IMR-90 (cell line): ENCODE data around the gene ARHGAP18. TPM values are rescaled to one million over a fixed set of nuclear protein-coding genes. Genes with fewer than 3 reads are reported as not detected.
A peak's percentile ranks its signal among the peaks of the same experiment; 100 is the strongest.

Experiments used
- ATAC-seq: fragments of 200-7000 bp; cut with Tn5 transposase; 2 replicates; pipeline ENCODE4 v1.9.1; 2020; ENCODE audit warnings: low read depth, mild to moderate bottlenecking, moderate library complexity
- BruUV-seq: library from RNA; stranded (reverse); fragments of 400-500 nt; replicated peaks from 2 replicates; lab custom pipeline; 2021; lab: Mats Ljungman, UMichigan
- CTCF ChIA-PET: fragments of 300-600 bp; formaldehyde crosslinking; extraction: SDS; loops from one replicate; lab custom pipeline; 2021; ENCODE audit warnings: antibody characterized with exemption; lab: Yijun Ruan, JAX
- POLR2A ChIA-PET: fragments of 300-600 bp; sonication (Branson Sonifier 250); formaldehyde crosslinking; loops from one replicate; lab custom pipeline; 2022; ENCODE audit warnings: antibody characterized with exemption; ENCODE audit not compliant: unreplicated experiment; lab: Charles Lee
- DNase-seq: peaks from one replicate; pipeline ENCODE4 v3.0.0; 2013
- H2AFZ ChIP-seq: replicated peaks from 2 replicates; pipeline ENCODE3; 2013; ENCODE audit warnings: low read length, mild to moderate bottlenecking; ENCODE audit not compliant: poor library complexity
- H2AK5ac ChIP-seq: 2 replicates; pipeline ENCODE4 v1.6.1; 2013; ENCODE audit warnings: low read depth, low read length, inconsistent platforms
- H2AK9ac ChIP-seq: replicated peaks from 2 replicates; pipeline ENCODE3; 2013; ENCODE audit warnings: mild to moderate bottlenecking, low read depth, low read length, moderate library complexity; ENCODE audit not compliant: poor library complexity
- H2BK120ac ChIP-seq: 2 replicates; pipeline ENCODE4 v1.6.1; 2013; ENCODE audit warnings: low read depth, low read length, inconsistent platforms
- H2BK15ac ChIP-seq: 3 replicates; pipeline ENCODE4 v1.6.1; 2013; ENCODE audit warnings: low read depth, low read length, inconsistent platforms
- H2BK20ac ChIP-seq: 2 replicates; pipeline ENCODE4 v1.6.1; 2013; ENCODE audit warnings: low read depth, mild to moderate bottlenecking, inconsistent platforms, low read length, moderate library complexity
- H2BK5ac ChIP-seq: 2 replicates; pipeline ENCODE4 v1.6.1; 2013; ENCODE audit warnings: mild to moderate bottlenecking, low read depth, low read length, inconsistent platforms; ENCODE audit not compliant: poor library complexity, severe bottlenecking
- H3K14ac ChIP-seq: replicated peaks from 2 replicates; pipeline ENCODE4 v1.6.1; 2013; ENCODE audit warnings: low read depth, low read length, inconsistent platforms
- H3K18ac ChIP-seq: 2 replicates; pipeline ENCODE4 v1.6.1; 2013; ENCODE audit warnings: low read depth, low read length, control low read depth
- H3K23ac ChIP-seq: 2 replicates; pipeline ENCODE4 v1.6.1; 2013; ENCODE audit warnings: low read depth, low read length, inconsistent platforms
- H3K27ac ChIP-seq: 2 replicates; pipeline ENCODE4 v1.5.1; 2013; ENCODE audit warnings: mild to moderate bottlenecking, control low read depth, low read length; ENCODE audit not compliant: insufficient read depth
- H3K27me3 ChIP-seq: 2 replicates; pipeline ENCODE4 v1.6.1; 2013; ENCODE audit warnings: low read length; ENCODE audit not compliant: control insufficient read depth, insufficient read depth
- H3K36me3 ChIP-seq: 2 replicates; pipeline ENCODE4 v1.6.1; 2013; ENCODE audit warnings: low read length, mixed read lengths; ENCODE audit not compliant: control insufficient read depth, insufficient read depth
- H3K4ac ChIP-seq: 2 replicates; pipeline ENCODE4 v1.6.1; 2013; ENCODE audit warnings: low read depth, low read length, inconsistent platforms
- H3K4me1 ChIP-seq: 2 replicates; pipeline ENCODE4 v1.6.1; 2013; ENCODE audit warnings: low read length, mixed read lengths; ENCODE audit not compliant: control insufficient read depth, insufficient read depth
- H3K4me2 ChIP-seq: 2 replicates; pipeline ENCODE4 v1.6.1; 2013; ENCODE audit warnings: low read depth, mild to moderate bottlenecking, control low read depth, low read length, moderate library complexity
- H3K4me3 ChIP-seq: 2 replicates; pipeline ENCODE4 v1.5.1; 2013; ENCODE audit warnings: low read depth, mild to moderate bottlenecking, control low read depth, low read length, moderate library complexity; ENCODE audit not compliant: insufficient read depth
- H3K56ac ChIP-seq: 2 replicates; pipeline ENCODE4 v1.6.1; 2013; ENCODE audit warnings: low read length, inconsistent platforms; ENCODE audit not compliant: insufficient read depth; ENCODE audit errors: extremely low read depth
- H3K79me1 ChIP-seq, 2 experiments: 2 replicates each; pipeline ENCODE4 v1.6.1; 2013; ENCODE audit warnings: low read length in 2 of 2, inconsistent platforms in 1 of 2, low read depth in 1 of 2
- H3K9ac ChIP-seq: 2 replicates; pipeline ENCODE4 v1.6.1; 2013; ENCODE audit warnings: low read depth, low read length, control low read depth
- H3K9me1 ChIP-seq: 2 replicates; pipeline ENCODE4 v1.6.1; 2013; ENCODE audit warnings: low read length, inconsistent platforms; ENCODE audit not compliant: insufficient read depth
- H3K9me3 ChIP-seq: 2 replicates; pipeline ENCODE4 v1.6.1; 2013; ENCODE audit warnings: low read length; ENCODE audit not compliant: control insufficient read depth, insufficient read depth
- H4K20me1 ChIP-seq: 2 replicates; pipeline ENCODE4 v1.6.1; 2013; ENCODE audit warnings: low read length, inconsistent platforms; ENCODE audit not compliant: insufficient read depth
- H4K5ac ChIP-seq: 2 replicates; pipeline ENCODE4 v1.6.1; 2013; ENCODE audit warnings: mild to moderate bottlenecking, low read depth, low read length, control low read depth
- H4K8ac ChIP-seq, 2 experiments: 2 replicates each; pipeline ENCODE4 v1.6.1; 2013; ENCODE audit warnings: low read depth in 2 of 2, low read length in 2 of 2, control low read depth in 1 of 2, inconsistent platforms in 1 of 2
- H4K91ac ChIP-seq: 2 replicates; pipeline ENCODE4 v1.6.1; 2013; ENCODE audit warnings: low read depth, low read length, inconsistent platforms; ENCODE audit not compliant: insufficient read depth
- CHD1 ChIP-seq: IDR thresholded peaks from 2 replicates; pipeline ENCODE4 v1.6.1; 2012; ENCODE audit warnings: low read depth, low read length, improper control_type of control experiment
- CTCF ChIP-seq: conservative IDR thresholded peaks from 2 replicates; pipeline ENCODE4 v1.5.1; 2012; ENCODE audit warnings: mild to moderate bottlenecking, low read depth, low read length, improper control_type of control experiment
- SMC3 ChIP-seq: fragments of 150-350 bp; IDR thresholded peaks from 2 replicates; pipeline ENCODE4 v1.6.1; 2016; ENCODE audit warnings: low read depth, mild to moderate bottlenecking, antibody characterized with exemption, low read length, moderate library complexity
- WGBS, 2 experiments: methylation state at CpG; one replicate each; pipeline versions ENCODE4 v1.1.5 to v1.1.7; 2013; ENCODE audit warnings: missing lambda C conversion rate in 2 of 2; ENCODE audit not compliant: insufficient read length in 1 of 2; ENCODE audit errors: extremely low coverage in 2 of 2; 5-methylcytosine and 5-hydroxymethylcytosine counted together
- dilution Hi-C: fragments of 300-500 bp; cut with HindIII; formaldehyde crosslinking; loops from one replicate; pipeline ENCODE4 v1.14.3; 2018; ENCODE audit warnings: low sequenced_read_pairs; ENCODE audit not compliant: unreplicated experiment
- in situ Hi-C: fragments of 300-500 bp; cut with MboI; formaldehyde crosslinking; loops from 3 replicates; pipeline ENCODE4 v1.14.3; 2019; ENCODE audit warnings: low sequenced_read_pairs, inconsistent platforms, mixed read lengths
- intact Hi-C: fragments of 100-400 bp; cut with micrococcal nuclease; formaldehyde crosslinking; loops from 2 replicates; pipeline ENCODE4 v1.10.0; 2022
- polyA plus RNA-seq, 3 experiments: library from polyadenylated mRNA; depleted of rRNA; stranded (reverse); fragments of >200 nt; gene quantifications; 2 replicates each; pipeline ENCODE4 v1.2.3, GENCODE V29; 2012; ENCODE audit warnings: low replicate concordance in 1 of 3
- total RNA-seq: library from RNA; depleted of rRNA; stranded (reverse); fragments of >200 nt; gene quantifications from 2 replicates; pipeline ENCODE4 v1.2.3, GENCODE V29; 2012

ARHGAP18 gene
- total and polyA plus RNA-seq, 2 of the 4 experiments (the other 2 are of a cell fraction) = 6.2 to 17.0 TPM

DNA sequence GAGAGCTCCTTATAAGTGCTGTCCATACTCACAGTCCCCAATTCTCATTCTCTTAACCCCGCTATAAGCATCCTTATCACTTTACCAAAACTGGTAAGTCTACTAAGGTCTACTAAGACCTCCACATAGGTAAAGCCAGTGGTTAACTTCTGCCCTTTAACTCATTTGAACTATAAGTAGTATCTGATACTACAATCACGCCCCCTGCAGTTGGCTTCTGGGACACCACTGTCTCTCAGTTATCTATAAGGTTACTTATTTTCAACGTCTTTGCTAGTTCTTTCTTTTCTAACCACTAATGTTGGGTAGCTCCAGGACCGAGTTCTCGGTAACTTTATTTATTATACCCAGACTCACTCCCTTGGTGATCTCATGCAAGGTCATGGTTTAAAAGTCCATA is 142.6 kb downstream of the ARHGAP18 start:
- Histone ChIP-seq H3K27me3 (no peaks in the 10 kb centered on the region), H2AFZ (no peak overlapping the region), H4K91ac (no peak overlapping the region), H2AK5ac (no peak overlapping the region), H2BK5ac (no peak overlapping the region), H3K27ac (no peak overlapping the region), H4K20me1 (no peaks in the 10 kb centered on the region), H3K4me3 (no peak overlapping the region), H3K4me1 (no peaks in the 10 kb centered on the region), H4K8ac (no peak overlapping the region), H2BK20ac (no peak overlapping the region), H3K36me3 (no peaks in the 10 kb centered on the region), H3K9me1 (no peaks in the 10 kb centered on the region), H4K5ac (no peak overlapping the region), H2BK120ac (no peak overlapping the region), H3K4ac (no peak overlapping the region), H3K4me2 (no peak overlapping the region), H3K9me3 (no peaks in the 10 kb centered on the region), H3K18ac (no peak overlapping the region), H3K79me1 (no peaks in the 10 kb centered on the region), H3K23ac (no peak overlapping the region), H2AK9ac (no peak overlapping the region), H2BK15ac (no peak overlapping the region), H3K14ac (no peak overlapping the region), H3K56ac (no peak overlapping the region), H3K9ac (no peak overlapping the region)
- intact Hi-C loops = no loop called here
- 0 out of 2 replicates have a peak, but pooled peaks have one; percentile 25 for TF ChIP-seq SMC3
- TF ChIP-seq CHD1 = no peak
- peak; percentile 26; the same call in 1 of the 2 replicates for TF ChIP-seq CTCF
- DNase-seq (no peak), ATAC-seq (peak; percentile 32; the same call in 1 of the 2 replicates)
- in situ Hi-C loops = no loop called here
- BruUV-seq = no TSS peak
- dilution Hi-C loops = no loop called here
- ChIA-PET CTCF (interaction anchor here (0.6 to 0.8 kb wide), 3 partner anchors 11 to 1984 kb away, joined by 3 to 4 read pairs (median 4); no protein-coding TSS in a partner anchor), POLR2A (no interaction called here)
- 83% methylated on average over 3 of the region's 5 CpGs; no CpG with 5 or more reads in 1 of the 2 experiments for WGBS, 2 experiments
